ENCODE data around the gene PPP2R5E. TPM values are rescaled to one million over a fixed set of nuclear protein-coding genes. Genes with fewer than 3 reads are reported as not detected.
A peak's percentile ranks its signal among the peaks of the same experiment; 100 is the strongest.
"Not testable (repeated sequence)": the region's sequence is repeated elsewhere in the genome, so short reads cannot be mapped to it uniquely, and the experiment has no call there.

Gene PPP2R5E
- total RNA-seq, 2 experiments from 2014 or later, result 45.4 to 48.1 TPM

DNA sequence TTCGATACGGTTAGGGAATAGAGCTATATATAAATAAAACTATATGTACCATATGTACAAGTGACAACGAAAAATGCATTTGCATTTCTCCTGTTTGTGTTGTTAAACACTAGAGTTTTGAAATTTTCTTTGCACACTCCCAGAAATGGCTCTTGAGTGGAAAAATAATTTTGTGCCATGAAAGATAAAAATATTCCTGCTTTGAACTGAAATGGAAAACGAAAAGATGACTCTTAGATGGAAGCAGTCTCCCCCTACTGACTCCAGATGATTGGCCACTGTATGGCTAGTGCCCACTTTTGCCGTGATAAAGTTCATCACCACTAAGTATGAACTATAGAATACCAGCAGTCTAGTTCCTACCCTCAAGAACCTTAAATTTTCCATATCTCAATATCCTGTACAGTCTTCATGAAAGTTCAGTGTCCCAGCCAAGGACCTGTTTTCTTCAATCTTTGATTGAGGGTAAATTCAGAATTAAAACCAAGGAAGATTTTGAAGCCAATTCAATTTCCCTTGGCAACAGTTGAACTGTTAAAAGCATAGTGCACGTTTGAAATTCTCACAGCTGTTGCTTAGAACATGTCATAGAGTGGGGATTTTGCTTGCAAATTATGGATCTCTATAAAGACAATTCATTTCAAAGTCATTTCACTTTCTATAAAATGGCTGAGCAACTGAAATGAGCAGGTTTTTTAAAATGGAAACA, 1.6 kb upstream of the PPP2R5E start:
- peaks cover 21% of the 10 kb centered on the region for H3K4me1 Mint-ChIP-seq
- H3K27me3 Mint-ChIP-seq, result no peaks in the 10 kb centered on the region
- peak overlapping the region; percentile 82 for H3K4me3 Mint-ChIP-seq
- H3K27ac Mint-ChIP-seq, result no peak overlapping the region
- no peaks in the 10 kb centered on the region for H3K9me3 Mint-ChIP-seq (ENCODE audit: low read depth)
- CTCF ChIA-PET, result interaction anchor here (1.7 kb wide), 1 partner anchor 156 kb away, joined by 15 read pairs; no protein-coding TSS in a partner anchor
- peaks cover 5% of the 10 kb centered on the region for H3K36me3 Mint-ChIP-seq
- ATAC-seq (no peak), DNase-seq (no peak)

DNA sequence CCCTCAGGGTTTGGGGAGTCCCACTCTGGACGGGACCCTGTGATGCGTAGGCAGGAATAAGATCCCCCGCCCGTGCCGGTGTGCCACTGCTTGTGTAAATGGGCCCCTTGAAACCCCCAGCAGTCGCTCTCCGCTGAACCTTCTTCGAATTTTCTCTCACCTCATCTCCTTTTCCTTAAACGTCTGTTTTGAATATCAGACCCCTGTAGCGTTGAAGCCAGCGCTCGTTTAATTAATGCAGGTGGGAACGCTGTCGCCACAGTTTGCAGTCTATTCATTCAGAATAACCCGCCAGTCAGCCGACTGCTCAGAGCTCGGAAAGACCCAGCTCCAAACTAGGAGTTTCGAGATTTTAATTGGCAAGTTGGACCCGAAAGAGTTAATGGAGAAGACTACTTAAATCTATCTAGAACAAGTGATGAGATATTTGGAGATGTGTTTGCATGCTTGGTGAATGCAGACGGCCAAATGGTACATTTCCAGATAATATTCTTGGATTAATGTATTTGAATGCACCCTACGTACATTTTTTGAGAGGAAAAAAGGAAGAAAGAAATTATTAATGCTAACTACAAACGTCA, 739 bp upstream of the PPP2R5E start:
- Mint-ChIP-seq H3K4me1 (peaks cover 24% of the 10 kb centered on the region), H3K36me3 (peaks cover 13% of the 10 kb centered on the region), H3K27me3 (no peaks in the 10 kb centered on the region), H3K4me3 (peak overlapping the region; percentile 82), H3K9me3 (ENCODE audit: low read depth) (no peaks in the 10 kb centered on the region), H3K27ac (peak overlapping the region; percentile 88)
- DNase-seq, result no peak
- no peak for ATAC-seq
- CTCF ChIA-PET, result interaction anchor here (0.6 to 2.5 kb wide), 7 partner anchors 43 to 226 kb away, joined by 3 to 15 read pairs (median 5); no protein-coding TSS in a partner anchor

DNA sequence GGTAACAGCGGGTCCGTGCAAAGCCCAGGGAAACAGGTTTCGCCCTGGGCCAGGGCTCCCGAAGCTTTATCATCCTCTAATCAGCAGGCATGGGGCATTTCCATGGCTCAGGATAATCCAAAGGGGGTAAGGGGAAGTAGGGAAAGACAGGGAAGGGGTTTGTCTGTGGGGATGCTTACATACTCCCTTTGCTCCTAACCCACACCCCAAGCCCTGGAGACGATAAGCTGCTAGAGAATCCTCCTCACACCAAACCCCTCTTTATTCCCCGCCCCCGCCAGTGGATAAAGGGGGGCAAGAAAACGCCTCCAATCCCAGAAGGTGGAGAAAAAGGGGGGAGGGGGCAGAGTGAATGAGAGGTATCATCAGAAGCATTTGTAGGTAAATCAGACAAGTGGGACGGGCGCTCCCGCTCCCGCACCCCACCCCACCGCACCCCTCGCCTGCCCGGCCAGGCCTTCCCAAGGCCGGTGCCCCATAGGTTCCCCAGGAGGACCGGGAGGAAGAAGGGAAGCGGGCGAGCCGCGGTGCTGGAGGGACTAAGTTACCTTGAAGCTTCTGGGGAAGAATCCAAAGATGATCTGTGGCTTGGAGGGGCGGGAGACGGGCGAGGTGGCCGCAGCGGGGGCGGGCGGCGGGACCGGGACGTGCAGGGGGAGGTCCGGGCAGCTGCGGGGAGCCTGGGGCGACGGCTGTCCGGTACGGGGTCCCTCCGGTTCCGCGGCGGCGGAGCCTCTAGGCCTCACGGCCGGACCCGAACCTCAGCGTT, 762 bp downstream of the PPP2R5E start:
- ATAC-seq (peak; percentile 6), DNase-seq (peak; percentile 40)
- Mint-ChIP-seq H3K9me3 (ENCODE audit: low read depth) (no peaks in the 10 kb centered on the region), H3K27me3 (no peaks in the 10 kb centered on the region), H3K36me3 (peaks cover 18% of the 10 kb centered on the region), H3K4me3 (peak overlapping the region; percentile 82), H3K4me1 (peaks cover 24% of the 10 kb centered on the region), H3K27ac (peak overlapping the region; percentile 88)
- CTCF ChIA-PET, result interaction anchor here (1.0 to 2.5 kb wide), 5 partner anchors 13 to 228 kb away, joined by 3 to 15 read pairs (median 8); no protein-coding TSS in a partner anchor

DNA sequence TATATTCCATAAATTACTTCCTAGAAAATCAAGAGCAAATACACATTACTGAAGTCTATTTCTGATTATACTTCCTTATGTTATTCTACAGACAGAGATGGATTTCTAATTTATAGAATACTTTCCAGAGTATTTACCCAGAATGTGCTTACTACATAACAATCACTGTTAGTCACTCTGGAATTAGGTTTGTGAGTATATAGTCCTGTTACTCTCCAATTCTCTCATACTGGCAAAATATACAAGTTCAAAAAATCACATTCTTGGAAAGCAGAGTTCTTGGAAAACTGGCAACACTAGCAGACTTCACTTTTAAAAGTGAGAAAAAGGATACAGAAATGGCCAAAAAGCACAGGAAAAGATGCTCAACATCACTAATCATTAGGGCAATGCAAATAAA, 7.3 kb downstream of the PPP2R5E start:
- no peak for DNase-seq
- CTCF ChIA-PET, result no interaction called here
- no peak overlapping the region for H3K4me3 Mint-ChIP-seq
- H3K27ac Mint-ChIP-seq, result no peak overlapping the region
- ATAC-seq, result no peak
- H3K36me3 Mint-ChIP-seq, result peaks cover 48% of the 10 kb centered on the region
- peaks cover 13% of the 10 kb centered on the region for H3K4me1 Mint-ChIP-seq
- no peaks in the 10 kb centered on the region for H3K27me3 Mint-ChIP-seq
- H3K9me3 Mint-ChIP-seq (ENCODE audit: low read depth), result no peaks in the 10 kb centered on the region

DNA sequence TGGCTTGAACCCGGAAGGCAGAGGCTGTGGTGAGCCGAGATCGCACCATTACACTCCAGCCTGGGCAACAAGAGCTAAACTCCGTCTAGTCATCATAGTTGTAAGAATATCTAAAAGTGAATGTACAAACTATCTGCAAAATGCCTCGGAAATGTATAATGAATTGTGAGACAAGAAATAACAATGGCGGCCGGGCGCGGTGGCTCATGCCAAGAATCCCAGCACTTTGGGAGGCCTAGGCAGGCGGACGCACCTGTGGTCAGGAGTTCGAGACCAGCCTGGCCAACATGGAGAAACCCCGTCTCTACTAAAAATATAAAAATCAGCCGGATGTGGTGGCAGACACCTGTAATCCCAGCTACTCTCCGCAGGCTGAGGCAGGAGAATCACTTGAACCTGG, 9.7 kb downstream of the PPP2R5E start:
- no peak overlapping the region for H3K4me3 Mint-ChIP-seq
- peaks cover 8% of the 10 kb centered on the region for H3K4me1 Mint-ChIP-seq
- ATAC-seq (no peak), DNase-seq (no peak)
- H3K27me3 Mint-ChIP-seq, result no peaks in the 10 kb centered on the region
- CTCF ChIA-PET, result interaction anchor here (1.5 kb wide), 1 partner anchor 17 kb away, joined by 3 read pairs; no protein-coding TSS in a partner anchor
- H3K27ac Mint-ChIP-seq, result no peak overlapping the region
- peaks cover 43% of the 10 kb centered on the region for H3K36me3 Mint-ChIP-seq
- H3K9me3 Mint-ChIP-seq (ENCODE audit: low read depth), result no peaks in the 10 kb centered on the region

DNA sequence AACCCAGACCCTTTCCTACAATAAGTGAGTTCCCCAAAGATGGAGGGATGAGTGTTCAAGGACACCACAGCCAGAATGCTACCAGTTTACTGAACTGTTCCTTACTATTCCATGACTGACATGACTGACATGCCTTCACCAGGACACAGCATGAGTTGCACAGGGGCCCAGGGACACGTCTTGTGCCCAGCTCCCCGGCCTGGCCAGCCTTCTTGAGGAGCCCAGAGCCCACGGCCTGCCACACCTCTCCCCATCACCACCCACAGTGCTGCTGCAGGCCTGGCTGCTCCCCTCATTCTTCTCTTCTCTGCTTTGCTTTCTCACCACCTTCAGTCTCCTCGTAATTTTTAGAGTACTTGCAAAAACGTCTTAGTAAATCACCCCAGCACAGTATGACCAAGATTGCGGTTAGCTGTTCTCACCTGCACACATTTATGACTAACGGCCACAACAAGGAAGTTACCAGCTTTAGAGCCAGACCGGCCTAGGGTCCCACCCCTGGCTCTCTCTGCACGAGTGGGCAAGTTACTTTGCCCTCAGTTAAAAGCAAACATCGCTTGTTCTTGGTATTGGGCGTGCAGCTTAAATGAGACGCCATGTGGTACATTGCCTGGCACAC, 18.5 kb downstream of the PPP2R5E start:
- peaks cover 34% of the 10 kb centered on the region for H3K36me3 Mint-ChIP-seq

DNA sequence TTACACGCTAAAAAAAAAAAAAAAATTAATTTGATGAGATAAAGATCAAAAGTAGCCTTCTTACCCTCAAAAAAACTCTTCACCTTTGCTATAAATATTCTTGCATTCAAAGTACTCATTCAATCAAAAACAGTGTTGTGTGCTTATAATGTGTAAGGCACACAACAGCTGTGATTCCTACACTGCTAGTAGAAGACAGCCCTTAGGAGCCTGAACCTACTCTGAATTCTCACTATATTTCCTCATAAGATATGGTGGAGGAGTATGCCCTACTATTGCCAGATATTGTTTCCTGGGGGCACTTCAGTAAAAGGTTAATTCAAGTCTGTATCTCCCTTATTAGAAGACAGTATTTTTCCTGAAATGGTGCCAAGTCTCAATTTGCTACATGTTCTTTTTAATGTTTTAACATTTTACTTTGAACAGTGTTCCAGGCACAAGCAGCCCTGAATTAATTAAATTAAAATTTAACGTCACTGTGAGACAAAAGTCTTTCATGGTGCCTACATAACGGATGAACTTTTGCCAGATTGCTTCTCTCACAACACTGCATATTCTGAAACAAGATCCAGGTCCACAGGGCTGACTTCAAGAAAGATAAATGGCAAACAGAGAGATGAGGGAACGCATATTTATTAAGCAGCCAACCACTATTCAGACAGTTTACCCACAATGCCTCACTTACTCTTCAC, 19.3 kb downstream of the PPP2R5E start:
- peak overlapping the region; percentile 13 for H3K27ac Mint-ChIP-seq
- no peaks in the 10 kb centered on the region for H3K27me3 Mint-ChIP-seq
- peaks cover 20% of the 10 kb centered on the region for H3K4me1 Mint-ChIP-seq
- ATAC-seq (no peak), DNase-seq (no peak)
- no peaks in the 10 kb centered on the region for H3K9me3 Mint-ChIP-seq (ENCODE audit: low read depth)
- H3K4me3 Mint-ChIP-seq, result no peak overlapping the region
- CTCF ChIA-PET, result no interaction called here
- H3K36me3 Mint-ChIP-seq, result peaks cover 34% of the 10 kb centered on the region

More for the DNA sequence above, 18.5 kb downstream of the PPP2R5E start:
- CTCF ChIA-PET, result interaction anchor here (1.1 kb wide), 1 partner anchor 14 kb away, joined by 3 read pairs; no protein-coding TSS in a partner anchor
- Mint-ChIP-seq H3K27me3 (no peaks in the 10 kb centered on the region), H3K4me1 (peaks cover 20% of the 10 kb centered on the region), H3K27ac (peak overlapping the region; percentile 64), H3K9me3 (ENCODE audit: low read depth) (no peaks in the 10 kb centered on the region), H3K4me3 (peak overlapping the region; percentile 4)
- ATAC-seq, result peak; percentile 89
- DNase-seq, result peak; percentile 71

DNA sequence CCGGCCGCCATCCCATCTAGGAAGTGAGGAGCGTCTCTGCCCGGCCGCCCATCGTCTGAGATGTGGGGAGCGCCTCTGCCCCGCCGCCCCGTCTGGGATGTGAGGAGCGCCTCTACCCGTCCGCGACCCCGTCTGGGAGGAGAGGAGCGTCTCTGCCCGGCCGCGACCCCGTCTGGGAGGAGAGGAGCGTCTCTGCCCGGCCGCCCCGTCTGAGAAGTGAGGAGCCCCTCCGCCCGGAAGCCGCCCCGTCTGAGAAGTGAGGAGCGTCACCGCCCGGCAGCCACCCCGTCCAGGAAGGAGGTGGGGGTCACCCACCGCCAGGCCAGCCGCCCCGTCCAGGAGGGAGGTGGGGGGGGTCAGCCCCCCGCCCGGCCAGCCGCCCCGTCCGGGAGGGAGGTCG, 20.7 kb downstream of the PPP2R5E start:
- peaks cover 20% of the 10 kb centered on the region for H3K4me1 Mint-ChIP-seq
- DNase-seq; CTCF ChIA-PET; ATAC-seq; H3K27ac Mint-ChIP-seq; H3K9me3 Mint-ChIP-seq (ENCODE audit: low read depth); H3K27me3 Mint-ChIP-seq; H3K4me3 Mint-ChIP-seq: not testable (repeated sequence)
- H3K36me3 Mint-ChIP-seq, result peaks cover 33% of the 10 kb centered on the region

DNA sequence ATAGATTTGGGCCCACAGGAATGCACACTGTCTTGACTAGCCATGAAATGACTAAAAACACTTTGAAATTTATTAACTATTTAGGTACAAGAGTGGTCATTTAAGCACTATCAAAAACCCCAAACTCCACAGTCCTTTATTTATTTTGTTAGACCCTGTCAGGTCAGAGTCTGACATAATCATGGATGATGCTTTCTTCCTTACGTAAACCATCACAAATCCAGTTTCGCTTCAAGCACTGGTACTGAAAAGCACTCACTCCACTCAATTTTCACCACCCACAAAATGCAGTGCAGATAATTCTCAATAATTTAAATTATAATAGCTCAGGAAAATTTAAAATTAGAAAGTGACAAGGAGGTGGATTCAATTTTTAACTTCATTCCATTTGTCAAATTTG, 25.8 kb downstream of the PPP2R5E start:
- Mint-ChIP-seq H3K9me3 (ENCODE audit: low read depth) (no peaks in the 10 kb centered on the region), H3K27me3 (no peaks in the 10 kb centered on the region), H3K36me3 (peaks cover 15% of the 10 kb centered on the region), H3K27ac (no peak overlapping the region), H3K4me1 (peaks cover 15% of the 10 kb centered on the region), H3K4me3 (no peak overlapping the region)
- CTCF ChIA-PET, result no interaction called here
- no peak for DNase-seq
- ATAC-seq, result no peak

DNA sequence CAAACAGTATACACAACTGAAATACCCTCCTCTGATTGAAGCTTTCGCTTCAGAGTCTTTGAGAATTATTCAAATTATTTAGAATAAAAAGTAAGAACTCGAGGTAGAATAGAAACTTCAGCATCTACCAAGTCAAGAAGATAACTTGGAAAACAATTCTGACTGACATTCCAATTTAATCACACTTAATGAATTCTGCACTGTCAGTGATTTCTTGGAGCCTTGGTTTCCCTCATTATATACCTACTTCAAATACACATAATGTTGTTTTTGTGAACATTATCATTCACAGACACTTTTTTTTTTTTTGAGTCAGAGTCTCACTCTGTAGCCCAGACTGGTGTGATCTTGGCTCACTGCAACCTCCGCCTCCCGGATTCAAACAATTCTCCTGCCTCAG, 27.9 kb downstream of the PPP2R5E start:
- H3K4me1 Mint-ChIP-seq, result peaks cover 32% of the 10 kb centered on the region
- H3K36me3 Mint-ChIP-seq, result peaks cover 13% of the 10 kb centered on the region
- DNase-seq (no peak), ATAC-seq (no peak)
- no peaks in the 10 kb centered on the region for H3K9me3 Mint-ChIP-seq (ENCODE audit: low read depth)
- no peaks in the 10 kb centered on the region for H3K27me3 Mint-ChIP-seq
- no peak overlapping the region for H3K4me3 Mint-ChIP-seq
- CTCF ChIA-PET, result no interaction called here
- no peak overlapping the region for H3K27ac Mint-ChIP-seq

DNA sequence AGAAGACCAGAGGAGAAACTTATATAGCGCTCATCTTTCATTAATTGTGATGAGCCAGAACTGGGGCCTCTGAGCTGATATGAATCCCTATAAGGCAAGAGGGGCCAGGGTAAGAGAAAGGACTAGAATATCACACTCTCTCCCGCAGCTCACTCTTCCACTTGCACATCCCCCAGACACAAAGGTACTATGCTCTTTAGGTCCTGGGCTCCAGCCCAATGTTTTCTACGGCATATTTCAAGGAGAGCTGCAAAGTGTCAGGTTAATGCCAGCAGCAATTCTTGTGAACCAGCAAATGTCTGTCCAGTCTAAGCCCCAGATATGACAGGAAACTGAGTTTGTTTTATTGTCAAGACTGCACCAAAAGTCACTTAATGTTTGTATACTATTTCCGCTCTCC, 29.4 kb downstream of the PPP2R5E start:
- H3K27me3 Mint-ChIP-seq, result no peaks in the 10 kb centered on the region
- ATAC-seq, result no peak
- H3K4me3 Mint-ChIP-seq, result no peak overlapping the region
- peaks cover 14% of the 10 kb centered on the region for H3K36me3 Mint-ChIP-seq
- DNase-seq, result no peak
- CTCF ChIA-PET, result no interaction called here
- H3K9me3 Mint-ChIP-seq (ENCODE audit: low read depth), result no peaks in the 10 kb centered on the region
- no peak overlapping the region for H3K27ac Mint-ChIP-seq
- peaks cover 38% of the 10 kb centered on the region for H3K4me1 Mint-ChIP-seq

DNA sequence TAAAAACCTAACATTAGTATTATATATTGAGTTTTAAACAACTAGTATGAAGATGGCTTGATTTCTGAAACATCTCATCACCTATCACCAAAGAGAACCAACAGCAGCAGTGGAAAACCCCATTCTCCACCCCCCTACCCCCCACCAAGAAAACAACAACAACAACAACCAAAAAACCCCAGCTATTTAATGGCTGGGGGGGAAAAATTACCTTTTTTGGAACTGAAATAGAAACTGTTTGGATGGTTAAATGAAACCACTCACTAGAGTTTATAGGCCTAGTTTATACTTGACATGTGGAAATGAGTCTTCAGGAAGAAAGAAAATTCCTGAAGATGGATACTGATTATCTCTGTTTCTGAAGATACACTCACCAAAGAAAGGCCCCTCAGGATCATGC, 30.3 kb downstream of the PPP2R5E start:
- Mint-ChIP-seq H3K36me3 (peaks cover 17% of the 10 kb centered on the region), H3K9me3 (ENCODE audit: low read depth) (no peaks in the 10 kb centered on the region), H3K4me3 (no peak overlapping the region), H3K27ac (no peak overlapping the region), H3K4me1 (peaks cover 47% of the 10 kb centered on the region), H3K27me3 (no peaks in the 10 kb centered on the region)
- CTCF ChIA-PET, result interaction anchor here (2.8 kb wide), 1 partner anchor 124 kb away, joined by 9 read pairs; no protein-coding TSS in a partner anchor
- ATAC-seq (no peak), DNase-seq (no peak)

All from activated CD8-positive, alpha-beta memory T cell treated with anti-CD3 and anti-CD28 coated beads, Interleukin-2, amount 10 ng/mL, durations not matched to agents 7 days and 5 days (primary cell).